Measurements from ENCODE around the gene PRR15L. TPM values are rescaled to one million over a fixed set of nuclear protein-coding genes. Genes with fewer than 3 reads are reported as not detected.

PRR15L gene
- polyA plus RNA-seq, 1 donor (not counting 4 experiments of a cell fraction or from before 2014, with no cell fraction given) = 0.16 TPM

DNA sequence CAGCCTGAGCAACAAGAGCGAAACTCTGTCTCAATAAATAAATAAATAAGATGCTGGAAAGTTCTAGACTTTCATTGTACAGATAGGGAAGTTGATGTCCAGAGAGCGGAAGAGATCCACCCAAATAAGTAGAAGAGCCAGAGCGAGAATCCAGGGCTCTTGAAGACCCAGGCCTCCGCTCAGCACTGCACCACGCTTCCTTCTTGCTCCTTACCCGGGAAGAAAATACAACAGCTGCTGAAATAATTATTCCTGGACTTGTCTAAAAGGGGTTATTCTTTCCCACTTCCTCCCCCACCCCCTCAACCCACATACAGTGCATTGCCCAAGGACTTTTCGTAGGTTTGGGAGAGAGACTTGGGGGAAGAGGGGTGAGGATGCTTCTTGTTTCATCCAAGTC, 39.9 kb upstream of the PRR15L start:
- Histone ChIP-seq H3K27me3 (ENCODE audit: control insufficient read depth, extremely low read depth, insufficient read depth, low read length) (no peaks in the 10 kb centered on the region), H3K9me3 (ENCODE audit: control insufficient read depth, low read depth, low read length) (no peaks in the 10 kb centered on the region), H3K4me1 (ENCODE audit: control insufficient read depth, extremely low read depth, insufficient read depth, low read length) (peaks cover 4% of the 10 kb centered on the region), H3K4me2 (ENCODE audit: control insufficient read depth, extremely low read depth, insufficient read depth, low read depth, low read length) (no peak overlapping the region), H4K20me1 (ENCODE audit: control insufficient read depth, extremely low read depth, insufficient read depth, low read length) (no peaks in the 10 kb centered on the region), H3K4me3 (ENCODE audit: control insufficient read depth in 2 of 3, extremely low read depth in 1 of 3, insufficient read depth in 2 of 3, low read depth in 1 of 3, low read length in 3 of 3) (no peak overlapping the region), H3K9ac (ENCODE audit: control insufficient read depth, extremely low read depth, insufficient read depth, low read length) (no peak overlapping the region), H3K27ac (ENCODE audit: control insufficient read depth, insufficient read depth, low read length) (no peak overlapping the region), H3K9me1 (ENCODE audit: control insufficient read depth, extremely low read depth, insufficient read depth, low read length) (no peaks in the 10 kb centered on the region), H3K36me3 (ENCODE audit: control insufficient read depth in 2 of 2, extremely low read depth in 1 of 2, insufficient read depth in 2 of 2, low read length in 2 of 2) (no peaks in the 10 kb centered on the region), H3K79me2 (ENCODE audit: control insufficient read depth, insufficient read depth, low read length) (no peaks in the 10 kb centered on the region), H2AFZ (ENCODE audit: control insufficient read depth, low read length) (no peak overlapping the region)
- dilution Hi-C loops (cut with MboI; ENCODE audit: extremely low pct_ligation_motif_present, low sequenced_read_pairs) = no loop called here
- FAIRE-seq (no peak), DNase-seq (ENCODE audit: low read depth, low spot score) (no peak)
- no peak for TF ChIP-seq EZH2 (IDR thresholded peaks at IDR 0.05; ENCODE audit: low read length)
- TF ChIP-seq, protein P1, sequence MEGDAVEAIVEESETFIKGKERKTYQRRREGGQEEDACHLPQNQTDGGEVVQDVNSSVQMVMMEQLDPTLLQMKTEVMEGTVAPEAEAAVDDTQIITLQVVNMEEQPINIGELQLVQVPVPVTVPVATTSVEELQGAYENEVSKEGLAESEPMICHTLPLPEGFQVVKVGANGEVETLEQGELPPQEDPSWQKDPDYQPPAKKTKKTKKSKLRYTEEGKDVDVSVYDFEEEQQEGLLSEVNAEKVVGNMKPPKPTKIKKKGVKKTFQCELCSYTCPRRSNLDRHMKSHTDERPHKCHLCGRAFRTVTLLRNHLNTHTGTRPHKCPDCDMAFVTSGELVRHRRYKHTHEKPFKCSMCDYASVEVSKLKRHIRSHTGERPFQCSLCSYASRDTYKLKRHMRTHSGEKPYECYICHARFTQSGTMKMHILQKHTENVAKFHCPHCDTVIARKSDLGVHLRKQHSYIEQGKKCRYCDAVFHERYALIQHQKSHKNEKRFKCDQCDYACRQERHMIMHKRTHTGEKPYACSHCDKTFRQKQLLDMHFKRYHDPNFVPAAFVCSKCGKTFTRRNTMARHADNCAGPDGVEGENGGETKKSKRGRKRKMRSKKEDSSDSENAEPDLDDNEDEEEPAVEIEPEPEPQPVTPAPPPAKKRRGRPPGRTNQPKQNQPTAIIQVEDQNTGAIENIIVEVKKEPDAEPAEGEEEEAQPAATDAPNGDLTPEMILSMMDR (optimal IDR thresholded peaks at IDR 0.05 in 1 of 3, IDR thresholded peaks at IDR 0.05 in 1 of 3, conservative IDR thresholded peaks at IDR 0.05 in 1 of 3; ENCODE audit: extremely low read depth in 1 of 3, insufficient read depth in 2 of 3, low read length in 3 of 3) = no peak

DNA sequence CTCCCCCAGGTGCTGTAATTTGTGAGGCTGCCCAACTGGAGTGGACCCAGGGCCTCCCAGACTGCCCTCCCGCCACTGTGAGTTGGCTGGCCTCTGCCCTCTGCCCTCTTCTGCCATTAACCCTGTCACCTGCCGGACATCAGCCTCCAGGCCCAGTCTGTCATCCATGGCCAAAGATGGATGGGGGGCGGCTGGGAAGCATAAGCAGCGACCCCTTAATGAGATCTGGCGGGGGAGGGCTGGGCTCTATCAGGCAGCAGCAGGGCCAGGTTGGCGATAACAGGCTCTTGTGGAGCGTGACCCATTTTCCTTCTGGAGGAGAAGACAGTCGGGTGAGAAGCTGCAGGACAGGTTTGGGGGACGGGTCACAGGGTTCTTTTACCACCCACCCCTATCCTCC, 38.5 kb upstream of the PRR15L start:
- dilution Hi-C loops (cut with MboI; ENCODE audit: extremely low pct_ligation_motif_present, low sequenced_read_pairs) = no loop called here
- no peak for FAIRE-seq
- no peak overlapping the region for H3K27ac ChIP-seq (ENCODE audit: control insufficient read depth, insufficient read depth, low read length)

More for the DNA sequence above, 38.5 kb upstream of the PRR15L start:
- TF ChIP-seq, protein P1 (optimal IDR thresholded peaks at IDR 0.05 in 1 of 3, IDR thresholded peaks at IDR 0.05 in 1 of 3, conservative IDR thresholded peaks at IDR 0.05 in 1 of 3; ENCODE audit: extremely low read depth in 1 of 3, insufficient read depth in 2 of 3, low read length in 3 of 3) = no peak
- no peak for TF ChIP-seq EZH2 (IDR thresholded peaks at IDR 0.05; ENCODE audit: low read length)
- H2AFZ ChIP-seq (ENCODE audit: control insufficient read depth, low read length) = no peak overlapping the region
- H3K36me3 ChIP-seq (ENCODE audit: control insufficient read depth in 2 of 2, extremely low read depth in 1 of 2, insufficient read depth in 2 of 2, low read length in 2 of 2) = no peaks in the 10 kb centered on the region
- no peak overlapping the region for H3K9ac ChIP-seq (ENCODE audit: control insufficient read depth, extremely low read depth, insufficient read depth, low read length)
- H3K9me3 ChIP-seq (ENCODE audit: control insufficient read depth, low read depth, low read length) = no peaks in the 10 kb centered on the region
- no peaks in the 10 kb centered on the region for H3K9me1 ChIP-seq (ENCODE audit: control insufficient read depth, extremely low read depth, insufficient read depth, low read length)
- no peaks in the 10 kb centered on the region for H3K79me2 ChIP-seq (ENCODE audit: control insufficient read depth, insufficient read depth, low read length)
- no peaks in the 10 kb centered on the region for H3K27me3 ChIP-seq (ENCODE audit: control insufficient read depth, extremely low read depth, insufficient read depth, low read length)
- H3K4me2 ChIP-seq (ENCODE audit: control insufficient read depth, extremely low read depth, insufficient read depth, low read depth, low read length) = no peak overlapping the region
- no peaks in the 10 kb centered on the region for H3K4me1 ChIP-seq (ENCODE audit: control insufficient read depth, extremely low read depth, insufficient read depth, low read length)
- no peaks in the 10 kb centered on the region for H4K20me1 ChIP-seq (ENCODE audit: control insufficient read depth, extremely low read depth, insufficient read depth, low read length)
- no peak overlapping the region for H3K4me3 ChIP-seq (ENCODE audit: control insufficient read depth in 2 of 3, extremely low read depth in 1 of 3, insufficient read depth in 2 of 3, low read depth in 1 of 3, low read length in 3 of 3)
- DNase-seq (ENCODE audit: low read depth, low spot score) = no peak
